ENCODE data around the gene HMCES. TPM values are rescaled to one million over a fixed set of nuclear protein-coding genes. Genes with fewer than 3 reads are reported as not detected.

Gene HMCES
- total RNA-seq, 4 donors from 2014 or later = 2.0 to 42.9 (median 28.3) TPM

GRCh38 chr3:129326595-129326994, 47.9 kb downstream of the HMCES start:
- Histone ChIP-seq H3K4me1 (no peaks in the 10 kb centered on the region), H3K36me3 (no peaks in the 10 kb centered on the region), H3K9me3 (no peaks in the 10 kb centered on the region), H3K27me3 (no peaks in the 10 kb centered on the region), H3K27ac (no peak overlapping the region), H3K4me3 (no peak overlapping the region)
- intact Hi-C loops (cut with DNase I; ENCODE audit: low total_unique reads) = no loop called here
- no peak for DNase-seq
- TF ChIP-seq CTCF (IDR thresholded peaks at IDR 0.05) (no peak), POLR2A (IDR thresholded peaks at IDR 0.05) (no peak)

- intact Hi-C loops (cut with DNase I; ENCODE audit: low total_unique reads) = no loop called here
- no peaks in the 10 kb centered on the region for H3K9me3 ChIP-seq
- H3K27ac ChIP-seq = no peak overlapping the region
- no peak for TF ChIP-seq POLR2A (IDR thresholded peaks at IDR 0.05)
- no peak for TF ChIP-seq CTCF (IDR thresholded peaks at IDR 0.05)
- no peaks in the 10 kb centered on the region for H3K27me3 ChIP-seq
- no peaks in the 10 kb centered on the region for H3K36me3 ChIP-seq
- no peaks in the 10 kb centered on the region for H3K4me1 ChIP-seq
- DNase-seq = no peak
- no peak overlapping the region for H3K4me3 ChIP-seq
These were observed 48.8 kb downstream of the HMCES start for GRCh38 chr3:129327510-129327909.

GRCh38 chr3:129329858-129330257, 51.2 kb downstream of the HMCES start:
- Histone ChIP-seq H3K4me1 (no peaks in the 10 kb centered on the region), H3K27ac (no peak overlapping the region), H3K4me3 (no peak overlapping the region), H3K36me3 (no peaks in the 10 kb centered on the region), H3K27me3 (no peaks in the 10 kb centered on the region), H3K9me3 (no peaks in the 10 kb centered on the region)
- no peak for DNase-seq
- TF ChIP-seq CTCF (IDR thresholded peaks at IDR 0.05) (no peak), POLR2A (IDR thresholded peaks at IDR 0.05) (no peak)
- intact Hi-C loops (cut with DNase I; ENCODE audit: low total_unique reads) = no loop called here

GRCh38 chr3:129330409-129330808, 51.7 kb downstream of the HMCES start:
- no peak overlapping the region for H3K27ac ChIP-seq
- H3K27me3 ChIP-seq = no peaks in the 10 kb centered on the region
- no peaks in the 10 kb centered on the region for H3K9me3 ChIP-seq
- no peak for DNase-seq
- no peaks in the 10 kb centered on the region for H3K4me1 ChIP-seq
- no peak overlapping the region for H3K4me3 ChIP-seq
- H3K36me3 ChIP-seq = no peaks in the 10 kb centered on the region
- no peak for TF ChIP-seq POLR2A (IDR thresholded peaks at IDR 0.05)
- TF ChIP-seq CTCF (IDR thresholded peaks at IDR 0.05) = no peak
- intact Hi-C loops (cut with DNase I; ENCODE audit: low total_unique reads) = no loop called here

- Histone ChIP-seq H3K27me3 (no peaks in the 10 kb centered on the region), H3K4me3 (no peak overlapping the region), H3K36me3 (no peaks in the 10 kb centered on the region), H3K9me3 (no peaks in the 10 kb centered on the region), H3K4me1 (no peaks in the 10 kb centered on the region), H3K27ac (no peak overlapping the region)
- DNase-seq = no peak
- TF ChIP-seq POLR2A (IDR thresholded peaks at IDR 0.05) (no peak), CTCF (IDR thresholded peaks at IDR 0.05) (no peak)
- intact Hi-C loops (cut with DNase I; ENCODE audit: low total_unique reads) = no loop called here
These were observed 55.2 kb downstream of the HMCES start for GRCh38 chr3:129333891-129334290.

All from uterus (tissue), 4 donors.